NOMO-1 treated with DMSO at 0.1 percent for 48 hours (cell line): ENCODE measurements around the gene MMP2.

Experiments
- DNase-seq: peaks from one replicate; lab custom pipeline; 2025; ENCODE audit not compliant: unreplicated experiment; lab: John Stamatoyannopoulos, UW

MMP2 gene

GRCh38 chr16:55491691-55492090, 12.7 kb downstream of the MMP2 start:
- DNase-seq: no peak

- no peak for DNase-seq
These were observed 13.9 kb downstream of the MMP2 start for GRCh38 chr16:55492756-55493380.

GRCh38 chr16:55494994-55495421, 16.0 kb downstream of the MMP2 start:
- DNase-seq: peak; percentile 42

- DNase-seq: no peak
These were observed 16.8 kb downstream of the MMP2 start for GRCh38 chr16:55495616-55496289.

GRCh38 chr16:55496509-55497145, 17.6 kb downstream of the MMP2 start:
- no peak for DNase-seq

- no peak for DNase-seq
These were observed 18.6 kb downstream of the MMP2 start for GRCh38 chr16:55497558-55497957.

- DNase-seq: no peak
These were observed 19.1 kb downstream of the MMP2 start for GRCh38 chr16:55498101-55498500.

- DNase-seq: no peak
These were observed 20.3 kb downstream of the MMP2 start for GRCh38 chr16:55499281-55499680.

GRCh38 chr16:55499951-55500529, 21.0 kb downstream of the MMP2 start:
- DNase-seq: no peak

- DNase-seq: no peak
These were observed 21.6 kb downstream of the MMP2 start for GRCh38 chr16:55500530-55501011.

GRCh38 chr16:55501549-55502322, 22.7 kb downstream of the MMP2 start:
- no peak for DNase-seq

GRCh38 chr16:55502801-55503366, 23.9 kb downstream of the MMP2 start:
- DNase-seq: no peak

- DNase-seq: no peak
These were observed 24.9 kb downstream of the MMP2 start for GRCh38 chr16:55503726-55504550.

GRCh38 chr16:55505333-55506015, 26.5 kb downstream of the MMP2 start:
- no peak for DNase-seq

GRCh38 chr16:55506083-55506482, 27.1 kb downstream of the MMP2 start:
- DNase-seq: no peak

- DNase-seq: no peak
These were observed 27.7 kb downstream of the MMP2 start for GRCh38 chr16:55506708-55507107.

GRCh38 chr16:55508271-55508921, 29.4 kb downstream of the MMP2 start:
- peak; percentile 48 for DNase-seq
